ENCODE results near the gene PPP2R2D.

DNA sequence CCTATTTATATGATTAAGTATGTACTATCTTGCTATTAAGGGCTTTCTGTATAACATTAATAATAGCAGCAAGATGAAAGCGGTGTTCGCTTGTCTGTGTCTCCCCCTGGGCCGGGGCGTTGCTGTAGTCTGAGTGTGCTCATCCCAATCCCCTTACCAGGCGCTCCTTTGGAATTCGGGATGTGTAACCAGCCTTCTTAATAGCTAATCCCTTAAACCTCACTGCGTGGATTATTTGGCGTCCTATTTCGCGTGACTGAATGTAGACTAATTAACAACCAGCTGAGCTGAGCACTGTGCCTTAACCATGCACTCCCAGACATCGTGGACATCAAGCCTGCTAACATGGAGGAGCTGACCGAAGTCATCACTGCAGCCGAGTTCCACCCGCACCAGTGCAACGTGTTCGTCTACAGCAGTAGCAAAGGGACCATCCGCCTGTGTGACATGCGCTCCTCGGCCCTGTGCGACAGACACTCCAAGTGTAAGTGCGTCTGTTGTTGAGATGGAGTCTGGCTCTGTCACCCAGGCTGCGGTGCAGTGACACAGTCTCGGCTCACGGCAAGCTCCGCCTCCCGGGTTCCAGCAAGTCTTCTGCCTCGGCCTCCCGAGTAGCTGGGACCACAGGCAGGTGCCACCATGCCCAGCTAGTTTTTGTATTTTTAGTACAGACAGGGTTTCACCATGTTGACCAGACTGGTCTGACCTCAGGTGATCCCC is 44.3 kb downstream of the PPP2R2D start:
- TF ChIP-seq POLR2A (IDR thresholded peaks at IDR 0.05) = no peak
- TF ChIP-seq, protein P1, sequence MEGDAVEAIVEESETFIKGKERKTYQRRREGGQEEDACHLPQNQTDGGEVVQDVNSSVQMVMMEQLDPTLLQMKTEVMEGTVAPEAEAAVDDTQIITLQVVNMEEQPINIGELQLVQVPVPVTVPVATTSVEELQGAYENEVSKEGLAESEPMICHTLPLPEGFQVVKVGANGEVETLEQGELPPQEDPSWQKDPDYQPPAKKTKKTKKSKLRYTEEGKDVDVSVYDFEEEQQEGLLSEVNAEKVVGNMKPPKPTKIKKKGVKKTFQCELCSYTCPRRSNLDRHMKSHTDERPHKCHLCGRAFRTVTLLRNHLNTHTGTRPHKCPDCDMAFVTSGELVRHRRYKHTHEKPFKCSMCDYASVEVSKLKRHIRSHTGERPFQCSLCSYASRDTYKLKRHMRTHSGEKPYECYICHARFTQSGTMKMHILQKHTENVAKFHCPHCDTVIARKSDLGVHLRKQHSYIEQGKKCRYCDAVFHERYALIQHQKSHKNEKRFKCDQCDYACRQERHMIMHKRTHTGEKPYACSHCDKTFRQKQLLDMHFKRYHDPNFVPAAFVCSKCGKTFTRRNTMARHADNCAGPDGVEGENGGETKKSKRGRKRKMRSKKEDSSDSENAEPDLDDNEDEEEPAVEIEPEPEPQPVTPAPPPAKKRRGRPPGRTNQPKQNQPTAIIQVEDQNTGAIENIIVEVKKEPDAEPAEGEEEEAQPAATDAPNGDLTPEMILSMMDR (IDR thresholded peaks at IDR 0.05) = no peak

All from right lobe of liver (tissue), 4 donors.